Stimulated activated naive B cell treated with anti-CD40 and anti-IgM and Interleukin-4, amounts not matched to agents 10 μg/mL and 1 μg/mL and 100 μg/mL, for 72 hours (primary cell): ENCODE data around the gene SETD2.

ENCODE experiments used
- ATAC-seq, 2 donors: fragments of 150-1000 bp; cut with Tn5 transposase; replicated peaks; 2 replicates each; pipeline ENCODE4 v1.10.0; 2021; ENCODE audit warnings: moderate library complexity in 1 of 2
- DNase-seq: peaks from one replicate; pipeline ENCODE4 v3.0.0; 2021
- H3K27ac Mint-ChIP-seq: one replicate; pipeline ENCODE4 v1.8.0; 2022; ENCODE audit warnings: mild to moderate bottlenecking, mixed read lengths
- H3K27me3 Mint-ChIP-seq, 2 donors: one replicate each; pipeline ENCODE4 v1.8.0; 2022; ENCODE audit warnings: mixed read lengths in 2 of 2
- H3K36me3 Mint-ChIP-seq, 2 donors: one replicate each; pipeline ENCODE4 v1.8.0; 2022; ENCODE audit warnings: mixed read lengths in 2 of 2, mild to moderate bottlenecking in 1 of 2
- H3K4me1 Mint-ChIP-seq, 2 donors: one replicate each; pipeline ENCODE4 v1.8.0; 2022; ENCODE audit warnings: mixed read lengths in 2 of 2, mild to moderate bottlenecking in 1 of 2
- H3K4me3 Mint-ChIP-seq, 2 donors: one replicate each; pipeline ENCODE4 v1.8.0; 2022; ENCODE audit warnings: mild to moderate bottlenecking in 2 of 2, mixed read lengths in 2 of 2, moderate library complexity in 1 of 2
- H3K9me3 Mint-ChIP-seq, 2 donors: one replicate each; pipeline ENCODE4 v1.8.0; 2022; ENCODE audit warnings: mixed read lengths in 2 of 2, mild to moderate bottlenecking in 1 of 2

SETD2 gene

GRCh38 chr3:47011371-47011770 lies 152.5 kb downstream of the SETD2 start:
- H3K27ac Mint-ChIP-seq: peak overlapping the region; percentile 92

GRCh38 chr3:47010910-47011309 lies 153.0 kb downstream of the SETD2 start:
- peak overlapping the region in 1 of 2 donors; percentile 75 for H3K4me3 Mint-ChIP-seq
- ATAC-seq (no peak), DNase-seq (no peak)
- H3K4me1 Mint-ChIP-seq: peaks cover 6 to 14% of the 10 kb centered on the region in 2 donors
- H3K27ac Mint-ChIP-seq: peak overlapping the region; percentile 92
- no peaks in the 10 kb centered on the region for H3K9me3 Mint-ChIP-seq
- peaks cover 26 to 37% of the 10 kb centered on the region in 2 donors for H3K36me3 Mint-ChIP-seq
- no peaks in the 10 kb centered on the region for H3K27me3 Mint-ChIP-seq

More at GRCh38 chr3:47011371-47011770, 152.5 kb downstream of the SETD2 start:
- H3K9me3 Mint-ChIP-seq: no peaks in the 10 kb centered on the region
- DNase-seq: no peak
- no peaks in the 10 kb centered on the region for H3K27me3 Mint-ChIP-seq
- peaks cover 6 to 14% of the 10 kb centered on the region in 2 donors for H3K4me1 Mint-ChIP-seq
- H3K4me3 Mint-ChIP-seq: no peak overlapping the region
- no peak for ATAC-seq
- peaks cover 24 to 33% of the 10 kb centered on the region in 2 donors for H3K36me3 Mint-ChIP-seq

GRCh38 chr3:47010111-47010712 lies 153.7 kb downstream of the SETD2 start:
- Mint-ChIP-seq H3K4me3 (peak overlapping the region; percentile 75 to 88), H3K4me1 (peaks cover 6 to 10% of the 10 kb centered on the region in 2 donors), H3K36me3 (peaks cover 30 to 44% of the 10 kb centered on the region in 2 donors), H3K27ac (peak overlapping the region; percentile 92), H3K27me3 (no peaks in the 10 kb centered on the region), H3K9me3 (no peaks in the 10 kb centered on the region)
- ATAC-seq (no peak), DNase-seq (no peak)

DNA sequence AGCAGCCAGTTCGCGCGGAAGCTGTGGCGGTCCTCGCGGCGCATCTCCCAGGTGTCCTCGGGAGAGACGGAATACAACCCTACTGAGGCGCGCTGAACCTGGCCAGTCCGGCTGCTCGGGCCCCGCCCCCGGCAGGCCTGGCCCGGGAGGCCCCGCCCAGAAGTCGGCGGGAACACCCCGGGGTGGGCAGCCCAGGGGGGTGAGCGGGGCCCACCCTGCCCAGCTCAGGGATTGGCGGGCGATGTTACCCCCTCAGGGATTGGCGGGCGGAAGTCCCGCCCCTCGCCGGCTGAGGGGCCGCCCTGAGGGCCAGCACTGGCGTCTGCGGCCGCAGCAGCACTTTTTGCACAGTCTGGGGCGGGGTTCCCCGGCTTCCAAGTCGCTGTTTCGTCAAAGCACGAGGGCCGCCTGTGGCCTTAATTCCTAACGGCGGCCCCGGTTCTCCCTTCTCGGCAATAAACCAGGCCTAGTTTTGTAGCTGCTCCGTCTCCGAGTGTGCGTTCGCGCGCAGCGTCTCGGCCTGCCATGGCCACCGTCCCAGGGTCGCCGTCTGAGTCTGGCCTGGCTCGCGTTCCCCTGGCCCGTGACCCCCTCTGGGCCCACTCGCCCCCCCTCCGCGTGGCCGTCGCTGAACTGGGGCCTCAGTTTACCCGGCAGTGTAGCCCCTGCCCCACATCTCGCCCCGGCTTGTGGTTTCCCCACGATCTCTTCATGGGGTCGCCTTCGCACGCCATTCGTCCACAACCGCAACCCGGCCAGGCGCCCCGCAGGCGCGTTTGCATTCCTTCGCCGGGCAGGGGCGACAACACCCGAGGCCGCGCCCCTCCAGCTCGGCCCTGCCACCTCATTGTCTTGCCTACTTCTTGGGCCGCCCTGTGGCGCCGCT lies 154.4 kb downstream of the SETD2 start:
- Mint-ChIP-seq H3K36me3 (peaks cover 34 to 51% of the 10 kb centered on the region in 2 donors), H3K27ac (peak overlapping the region; percentile 92), H3K27me3 (no peaks in the 10 kb centered on the region), H3K4me3 (peak overlapping the region; percentile 75 to 88), H3K9me3 (no peaks in the 10 kb centered on the region), H3K4me1 (peaks cover 6 to 9% of the 10 kb centered on the region in 2 donors)
- ATAC-seq (peak; percentile 92 to 96), DNase-seq (peak; percentile 88)

DNA sequence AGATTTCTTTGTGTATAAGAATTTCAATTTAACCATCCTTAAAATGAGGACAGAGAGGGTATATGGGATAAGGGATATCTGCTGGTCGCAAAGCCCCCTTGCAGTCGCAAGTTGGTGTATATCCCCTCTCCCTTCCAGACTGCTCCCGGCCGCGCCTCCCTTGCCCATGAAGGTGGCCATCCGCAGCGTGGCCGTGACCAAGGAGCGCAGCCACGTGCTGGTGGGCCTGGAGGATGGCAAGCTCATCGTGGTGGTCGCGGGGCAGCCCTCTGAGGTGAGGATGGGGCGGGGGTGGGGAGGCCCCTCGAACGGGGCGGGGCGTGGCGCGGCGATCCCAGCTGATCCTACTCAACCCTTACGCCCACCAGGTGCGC lies 155.1 kb downstream of the SETD2 start:
- Mint-ChIP-seq H3K9me3 (no peaks in the 10 kb centered on the region), H3K27ac (peak overlapping the region; percentile 31), H3K27me3 (no peaks in the 10 kb centered on the region), H3K4me1 (peaks cover 6 to 9% of the 10 kb centered on the region in 2 donors), H3K36me3 (peaks cover 35 to 52% of the 10 kb centered on the region in 2 donors), H3K4me3 (peak overlapping the region in 1 of 2 donors; percentile 88)
- ATAC-seq (no peak), DNase-seq (no peak)

DNA sequence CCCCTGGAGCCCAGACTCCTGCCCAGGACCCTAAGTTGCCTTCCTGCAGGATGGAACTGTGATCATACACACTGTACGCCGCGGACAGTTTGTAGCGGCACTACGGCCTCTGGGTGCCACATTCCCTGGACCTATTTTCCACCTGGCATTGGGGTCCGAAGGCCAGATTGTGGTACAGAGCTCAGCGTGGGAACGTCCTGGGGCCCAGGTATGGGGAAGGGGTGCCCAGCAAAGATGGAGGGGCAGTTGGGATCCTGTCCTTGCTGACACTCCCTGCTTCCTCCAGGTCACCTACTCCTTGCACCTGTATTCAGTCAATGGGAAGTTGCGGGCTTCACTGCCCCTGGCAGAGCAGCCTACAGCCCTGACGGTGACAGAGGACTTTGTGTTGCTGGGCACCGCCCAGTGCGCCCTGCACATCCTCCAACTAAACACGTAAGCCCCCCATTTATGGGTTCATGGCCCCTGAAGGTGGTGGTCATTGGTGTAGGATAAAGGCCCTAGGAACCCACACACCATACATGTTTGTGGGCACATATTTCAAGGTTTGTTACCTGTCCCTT lies 155.6 kb downstream of the SETD2 start:
- no peak for ATAC-seq
- H3K27ac Mint-ChIP-seq: peak overlapping the region; percentile 31
- no peaks in the 10 kb centered on the region for H3K9me3 Mint-ChIP-seq
- peaks cover 6 to 9% of the 10 kb centered on the region in 2 donors for H3K4me1 Mint-ChIP-seq
- DNase-seq: peak; percentile 0
- H3K36me3 Mint-ChIP-seq: peaks cover 39 to 55% of the 10 kb centered on the region in 2 donors
- no peak overlapping the region for H3K4me3 Mint-ChIP-seq
- H3K27me3 Mint-ChIP-seq: no peaks in the 10 kb centered on the region

DNA sequence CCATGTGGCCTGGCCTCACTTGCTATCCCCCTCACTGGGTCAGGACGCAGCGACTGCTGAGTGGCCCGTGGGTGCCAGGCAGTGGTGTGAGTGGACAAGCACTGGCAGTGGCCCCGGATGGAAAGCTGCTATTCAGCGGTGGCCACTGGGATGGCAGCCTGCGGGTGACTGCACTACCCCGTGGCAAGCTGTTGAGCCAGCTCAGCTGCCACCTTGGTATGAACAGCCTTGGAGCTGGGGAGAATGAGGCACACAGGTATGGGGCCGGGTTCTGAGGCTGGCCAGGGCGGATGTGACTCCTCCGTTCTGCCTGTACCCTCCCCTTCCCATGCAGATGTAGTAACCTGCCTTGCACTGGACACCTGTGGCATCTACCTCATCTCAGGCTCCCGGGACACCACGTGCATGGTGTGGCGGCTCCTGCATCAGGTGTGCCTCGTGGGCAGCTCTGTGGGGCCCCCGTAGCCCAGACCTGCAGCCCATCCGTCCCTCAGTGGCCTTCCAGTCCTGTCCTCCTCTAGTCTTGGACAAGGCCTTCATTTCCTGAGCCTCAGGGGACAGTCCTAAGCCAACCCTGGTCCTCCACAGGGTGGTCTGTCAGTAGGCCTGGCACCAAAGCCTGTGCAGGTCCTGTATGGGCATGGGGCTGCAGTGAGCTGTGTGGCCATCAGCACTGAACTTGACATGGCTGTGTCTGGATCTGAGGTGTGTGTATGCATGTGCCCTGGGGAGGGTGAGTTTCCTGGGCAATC lies 156.3 kb downstream of the SETD2 start:
- Mint-ChIP-seq H3K27me3 (no peaks in the 10 kb centered on the region), H3K27ac (no peak overlapping the region), H3K9me3 (no peaks in the 10 kb centered on the region), H3K36me3 (peaks cover 43 to 58% of the 10 kb centered on the region in 2 donors), H3K4me1 (peaks cover 6 to 9% of the 10 kb centered on the region in 2 donors), H3K4me3 (no peak overlapping the region)
- DNase-seq (no peak), ATAC-seq (no peak)

DNA sequence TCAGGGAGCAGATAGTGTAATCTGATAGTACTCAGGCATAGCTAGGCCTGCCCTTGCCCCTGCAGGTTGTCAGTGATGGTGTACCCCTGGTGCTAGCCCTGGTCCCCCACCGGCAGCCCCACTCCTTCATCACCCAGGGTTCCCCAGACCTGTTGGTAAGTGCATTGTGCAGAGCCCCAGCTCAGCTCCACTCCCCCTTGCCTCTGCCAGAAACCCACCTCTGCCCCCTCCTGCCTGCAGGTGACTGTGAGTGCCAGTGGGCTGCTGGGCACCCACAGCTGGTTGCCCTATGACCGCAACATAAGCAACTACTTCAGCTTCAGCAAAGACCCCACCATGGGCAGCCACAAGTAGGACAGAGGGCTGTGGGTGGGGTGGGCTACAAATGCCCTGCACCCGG lies 156.9 kb downstream of the SETD2 start:
- Mint-ChIP-seq H3K27ac (peak overlapping the region; percentile 31), H3K36me3 (peaks cover 45 to 60% of the 10 kb centered on the region in 2 donors), H3K4me3 (no peak overlapping the region), H3K27me3 (no peaks in the 10 kb centered on the region), H3K4me1 (peaks cover 6 to 9% of the 10 kb centered on the region in 2 donors), H3K9me3 (no peaks in the 10 kb centered on the region)
- no peak for DNase-seq
- ATAC-seq: no peak

DNA sequence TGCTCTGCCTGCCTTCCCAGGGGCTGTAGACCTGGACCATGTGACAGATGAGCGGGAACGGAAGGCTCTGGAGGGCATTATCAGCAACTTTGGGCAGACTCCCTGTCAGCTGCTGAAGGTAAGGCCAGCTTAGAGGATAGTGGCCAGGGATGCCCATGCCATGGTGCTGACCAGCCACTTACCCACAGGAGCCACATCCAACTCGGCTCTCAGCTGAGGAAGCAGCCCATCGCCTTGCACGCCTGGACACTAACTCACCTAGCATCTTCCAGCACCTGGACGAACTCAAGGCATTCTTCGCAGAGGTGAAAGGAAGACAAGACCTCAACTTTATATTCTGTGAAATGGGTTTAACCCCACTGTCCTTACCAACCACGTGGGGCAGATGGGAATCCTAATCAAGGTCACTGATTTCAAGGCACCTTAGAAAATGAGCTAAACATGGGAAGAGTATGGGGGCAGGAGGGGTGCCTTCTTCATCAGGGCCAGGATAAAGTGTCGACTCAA lies 157.7 kb downstream of the SETD2 start:
- H3K36me3 Mint-ChIP-seq: peaks cover 45 to 64% of the 10 kb centered on the region in 2 donors
- peaks cover 6 to 9% of the 10 kb centered on the region in 2 donors for H3K4me1 Mint-ChIP-seq
- no peak overlapping the region for H3K27ac Mint-ChIP-seq
- H3K9me3 Mint-ChIP-seq: no peaks in the 10 kb centered on the region
- ATAC-seq: no peak
- DNase-seq: no peak
- no peaks in the 10 kb centered on the region for H3K27me3 Mint-ChIP-seq
- no peak overlapping the region for H3K4me3 Mint-ChIP-seq

GRCh38 chr3:47005212-47006144 lies 158.4 kb downstream of the SETD2 start:
- peaks cover 6 to 9% of the 10 kb centered on the region in 2 donors for H3K4me1 Mint-ChIP-seq
- no peak for ATAC-seq
- H3K36me3 Mint-ChIP-seq: peaks cover 47 to 65% of the 10 kb centered on the region in 2 donors
- H3K9me3 Mint-ChIP-seq: no peaks in the 10 kb centered on the region
- H3K27ac Mint-ChIP-seq: peak overlapping the region; percentile 31
- DNase-seq: no peak
- no peaks in the 10 kb centered on the region for H3K27me3 Mint-ChIP-seq
- H3K4me3 Mint-ChIP-seq: no peak overlapping the region

DNA sequence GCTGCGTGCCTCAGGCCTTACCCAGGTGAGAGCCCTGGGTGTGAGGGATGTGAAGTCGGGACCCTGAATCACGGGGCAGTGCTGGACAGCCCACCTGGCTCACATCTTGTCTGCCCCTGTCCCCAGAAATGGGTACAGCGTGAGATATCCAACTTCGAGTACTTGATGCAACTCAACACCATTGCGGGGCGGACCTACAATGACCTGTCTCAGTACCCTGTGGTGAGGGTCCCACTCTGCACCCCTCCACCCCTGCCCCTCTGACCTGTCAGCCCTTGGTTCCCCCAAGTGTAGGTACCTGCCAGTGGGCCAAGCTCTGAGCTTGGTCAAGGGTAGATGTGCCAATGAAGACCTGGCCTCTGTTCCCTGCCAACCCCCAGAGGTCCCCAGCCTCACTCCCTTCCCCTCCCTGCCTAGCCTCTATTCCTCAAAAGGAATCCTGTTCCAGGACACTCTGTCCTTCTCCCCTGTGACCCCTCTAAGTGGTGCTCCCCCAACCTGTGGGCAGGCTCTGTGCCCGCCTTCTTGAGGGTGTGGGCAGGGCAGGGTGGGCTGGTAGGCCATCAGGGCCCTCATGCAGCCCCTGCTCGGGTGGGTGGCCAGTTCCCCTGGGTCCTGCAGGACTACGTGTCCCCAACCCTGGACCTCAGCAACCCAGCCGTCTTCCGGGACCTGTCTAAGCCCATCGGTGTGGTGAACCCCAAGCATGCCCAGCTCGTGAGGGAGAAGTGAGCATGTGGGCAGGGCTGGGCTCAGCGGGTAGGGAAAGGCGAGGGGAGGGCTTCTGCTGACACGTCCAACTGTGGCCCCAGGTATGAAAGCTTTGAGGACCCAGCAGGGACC lies 159.3 kb downstream of the SETD2 start:
- H3K4me1 Mint-ChIP-seq: peaks cover under 1 to 10% of the 10 kb centered on the region in 2 donors
- no peaks in the 10 kb centered on the region for H3K27me3 Mint-ChIP-seq
- ATAC-seq (no peak), DNase-seq (no peak)
- H3K36me3 Mint-ChIP-seq: peaks cover 50 to 66% of the 10 kb centered on the region in 2 donors
- no peak overlapping the region for H3K4me3 Mint-ChIP-seq
- H3K27ac Mint-ChIP-seq: no peak overlapping the region
- H3K9me3 Mint-ChIP-seq: no peaks in the 10 kb centered on the region
